Placental pericyte (primary cell): ENCODE measurements around the gene DEFB115. TPM values are rescaled to one million over a fixed set of nuclear protein-coding genes. Genes with fewer than 3 reads are reported as not detected.

Experiments
- total RNA-seq: library from RNA; depleted of rRNA; stranded (reverse); fragments of >200 nt; gene quantifications from 2 replicates; pipeline ENCODE4 v1.2.3, GENCODE V29; 2012

Gene DEFB115, protein sequence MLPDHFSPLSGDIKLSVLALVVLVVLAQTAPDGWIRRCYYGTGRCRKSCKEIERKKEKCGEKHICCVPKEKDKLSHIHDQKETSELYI
- total RNA-seq: not detected in 2 replicates

DNA sequence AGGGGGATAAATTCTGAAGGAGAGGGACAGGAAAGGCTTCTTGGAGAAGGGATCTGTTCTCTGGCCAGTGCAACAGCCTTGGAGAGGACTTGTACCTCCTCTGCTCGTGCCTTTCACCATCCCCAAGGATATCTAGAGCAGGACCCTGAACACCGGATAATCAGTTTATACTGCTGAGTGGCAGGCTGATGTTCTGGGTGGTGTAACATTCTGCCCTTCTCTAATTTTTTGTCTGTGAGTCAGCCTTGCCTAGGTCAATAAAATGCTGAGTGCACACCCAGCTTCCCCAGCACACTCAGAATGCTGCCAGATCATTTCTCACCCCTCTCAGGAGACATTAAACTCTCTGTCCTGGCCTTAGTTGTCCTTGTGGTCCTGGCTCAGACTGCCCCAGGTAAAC is at the start of gene DEFB115:
DEFB115 (plus strand) TSS at position 301 of the 400 bp plus-strand sequence; CDS start at position 301, 0 bp downstream.

DNA sequence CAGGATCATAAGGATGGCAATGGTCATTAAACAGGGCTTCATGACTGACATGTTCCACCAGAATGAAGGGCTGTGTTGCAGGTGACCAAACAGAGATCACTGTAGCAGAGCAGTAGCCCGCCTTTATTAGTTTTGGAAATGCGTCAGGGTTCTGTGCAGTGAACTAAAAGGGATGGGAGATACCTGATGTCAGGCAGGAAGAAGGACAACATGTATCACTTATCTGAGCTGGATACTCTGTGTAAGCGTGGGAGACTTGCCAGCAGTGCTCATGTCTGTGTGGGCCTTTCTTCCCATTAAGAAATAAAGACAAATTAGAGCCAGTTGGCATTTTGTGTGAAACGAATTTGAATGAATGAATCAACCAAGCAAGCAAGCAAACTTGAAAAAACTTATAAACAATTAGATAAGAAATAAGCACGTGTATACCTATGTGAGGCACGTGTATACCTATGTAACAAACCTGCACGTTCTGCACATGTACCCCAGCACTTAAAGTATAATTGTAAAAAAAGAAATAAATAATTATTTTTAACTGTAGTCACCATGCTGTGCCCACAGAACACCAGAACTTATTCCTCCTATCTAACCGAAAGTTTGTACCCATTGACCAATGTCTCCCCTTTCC is 51.2 kb downstream of the DEFB115 start, which contains the start of gene DEFB116:
DEFB116 (minus strand) TSS at position 51 of the 628 bp plus-strand sequence; CDS start at position 51, 0 bp downstream.

Other genes starting within 250 kb of the DEFB115 start
- gene DEFB116, start 50.9 kb downstream of the DEFB115 start, total RNA-seq: not detected in 2 replicates
- not detected in 2 replicates for gene DEFB118, start 110.9 kb downstream of the DEFB115 start, total RNA-seq
- not detected in 2 replicates for gene DEFB119, start 132.9 kb downstream of the DEFB115 start, total RNA-seq
- not detected in 2 replicates for gene DEFB121, start 148.6 kb downstream of the DEFB115 start, total RNA-seq
- not detected in 2 replicates for gene DEFB123, start 183.0 kb downstream of the DEFB115 start, total RNA-seq
- not detected in 2 replicates for gene DEFB124, start 217.5 kb downstream of the DEFB115 start, total RNA-seq
- gene REM1, start 217.6 kb downstream of the DEFB115 start, total RNA-seq: not detected in 2 replicates